H1 (cell line): Measurements from ENCODE around the gene SMIM15. TPM values are rescaled to one million over a fixed set of nuclear protein-coding genes. Genes with fewer than 3 reads are reported as not detected.

ENCODE experiments used
- CTCF ChIA-PET: fragments of 300-600 bp; sonication (Branson Sonifier 250); formaldehyde crosslinking; loops from one replicate; lab custom pipeline; 2021; ENCODE audit not compliant: partially characterized antibody; lab: Charles Lee
- POLR2A ChIA-PET: fragments of 300-600 bp; sonication (Branson Sonifier 250); formaldehyde crosslinking; loops from one replicate; lab custom pipeline; 2021; ENCODE audit warnings: inconsistent platforms; ENCODE audit not compliant: partially characterized antibody; lab: Charles Lee
- DNase-seq, 2 experiments: peaks; one replicate each; pipeline versions ENCODE4 v3.0.0 to v3.0.0-alpha.2; 2010 to 2022; ENCODE audit warnings: low spot score in 2 of 2, low read depth in 1 of 2, mixed read lengths in 1 of 2
- FAIRE-seq: peaks from 2 replicates; lab custom pipeline; 2011; peaks lifted over from hg19 to GRCh38; lab: Jason Lieb, UNC
- H2AFZ ChIP-seq: 2 replicates; pipeline ENCODE4 v1.8.1; 2012; ENCODE audit warnings: low read length, inconsistent platforms
- H2AK5ac ChIP-seq: 2 replicates; pipeline ENCODE4 v1.6.1; 2013; ENCODE audit warnings: low read depth, low read length
- H2BK120ac ChIP-seq: replicated peaks from 2 replicates; pipeline ENCODE3; 2013; ENCODE audit warnings: low read depth, low read length, inconsistent platforms
- H2BK12ac ChIP-seq: 2 replicates; pipeline ENCODE4 v1.6.1; 2013; ENCODE audit warnings: low read depth, low read length
- H2BK15ac ChIP-seq: 2 replicates; pipeline ENCODE4 v1.6.1; 2013; ENCODE audit warnings: low read length
- H2BK20ac ChIP-seq: 2 replicates; pipeline ENCODE4 v1.6.1; 2013; ENCODE audit warnings: low read length
- H2BK5ac ChIP-seq: 2 replicates; pipeline ENCODE4 v1.6.1; 2013; ENCODE audit warnings: low read depth, low read length
- H3K14ac ChIP-seq: 2 replicates; pipeline ENCODE4 v1.6.1; 2013; ENCODE audit warnings: inconsistent platforms; ENCODE audit not compliant: insufficient read length
- H3K18ac ChIP-seq: 2 replicates; pipeline ENCODE4 v1.6.1; 2013; ENCODE audit warnings: low read length; ENCODE audit errors: extremely low read depth
- H3K23ac ChIP-seq: 2 replicates; pipeline ENCODE4 v1.6.1; 2013; ENCODE audit warnings: inconsistent platforms; ENCODE audit not compliant: insufficient read length
- H3K23me2 ChIP-seq: 2 replicates; pipeline ENCODE4 v1.6.1; 2013; ENCODE audit warnings: low read depth, low read length
- H3K27ac ChIP-seq: 2 replicates; pipeline ENCODE4 v1.6.1; 2011; ENCODE audit warnings: low read depth, low read length, inconsistent platforms
- H3K27me3 ChIP-seq, 4 experiments: replicated peaks in 1 of 4; 1 replicate in 1 of 4; 2 replicates in 3 of 4; pipeline versions ENCODE4 v1.6.1 to v1.8.1; 2011 to 2013; ENCODE audit warnings: low read length in 3 of 4, mild to moderate bottlenecking in 3 of 4, inconsistent platforms in 2 of 4, mixed read lengths in 2 of 4, moderate library complexity in 1 of 4; ENCODE audit not compliant: control insufficient read depth in 3 of 4, insufficient read depth in 3 of 4; ENCODE audit errors: extremely low read depth in 1 of 4
- H3K36me3 ChIP-seq, 4 experiments: 2 replicates each; pipeline versions ENCODE4 v1.6.1 to v1.8.1; 2011 to 2013; ENCODE audit warnings: mild to moderate bottlenecking in 4 of 4, low read length in 3 of 4, moderate library complexity in 2 of 4, control low read depth in 1 of 4, inconsistent platforms in 1 of 4; ENCODE audit not compliant: insufficient read depth in 4 of 4, control insufficient read depth in 2 of 4
- H3K4ac ChIP-seq: replicated peaks from 2 replicates; pipeline ENCODE3; 2013; ENCODE audit warnings: low read length, low read depth, mixed read lengths, inconsistent platforms; ENCODE audit not compliant: insufficient read length
- H3K4me1 ChIP-seq, 4 experiments: replicated peaks in 1 of 4; 1 replicate in 1 of 4; 2 replicates in 3 of 4; pipeline versions ENCODE4 v1.6.1 to v1.8.1; 2011 to 2013; ENCODE audit warnings: low read length in 3 of 4, inconsistent platforms in 2 of 4, mixed read lengths in 1 of 4; ENCODE audit not compliant: insufficient read depth in 4 of 4, control insufficient read depth in 3 of 4
- H3K4me2 ChIP-seq, 2 experiments: 2 replicates each; pipeline versions ENCODE4 v1.6.1 to v1.8.1; 2011 to 2013; ENCODE audit warnings: low read depth in 2 of 2, low read length in 2 of 2, control low read depth in 1 of 2, inconsistent platforms in 1 of 2, mild to moderate bottlenecking in 1 of 2; ENCODE audit not compliant: insufficient read depth in 1 of 2
- H3K4me3 ChIP-seq, 4 experiments: fragments of 200-600, 300-600 bp in 1 of 4; sonication (generic), shearing (Covaris generic), sonication (Bioruptor Twin) in 1 of 4; 2 replicates each; pipeline versions ENCODE4 v1.5.1 to v1.8.1; 2011 to 2016; ENCODE audit warnings: low read length in 4 of 4, low read depth in 3 of 4, control low read depth in 2 of 4, inconsistent platforms in 2 of 4, mild to moderate bottlenecking in 2 of 4, mixed read lengths in 1 of 4, moderate library complexity in 1 of 4; ENCODE audit not compliant: insufficient read depth in 2 of 4; ENCODE audit errors: extremely low read depth in 1 of 4
- H3K56ac ChIP-seq: replicated peaks from 2 replicates; pipeline ENCODE3; 2013; ENCODE audit warnings: low read depth, mild to moderate bottlenecking, mixed read lengths, low read length, inconsistent platforms; ENCODE audit not compliant: insufficient read length
- H3K79me1 ChIP-seq: 2 replicates; pipeline ENCODE4 v1.6.1; 2013; ENCODE audit warnings: low read depth, low read length, control low read depth
- H3K79me2 ChIP-seq, 2 experiments: 2 replicates each; pipeline versions ENCODE4 v1.6.1 to v1.8.1; 2012 to 2013; ENCODE audit warnings: low read length in 2 of 2, mild to moderate bottlenecking in 2 of 2, inconsistent platforms in 1 of 2; ENCODE audit not compliant: insufficient read depth in 2 of 2, control insufficient read depth in 1 of 2
- H3K9ac ChIP-seq, 4 experiments: replicated peaks in 1 of 4; 1 replicate in 1 of 4; 2 replicates in 3 of 4; pipeline versions ENCODE4 v1.6.1 to v1.8.1; 2011 to 2013; ENCODE audit warnings: low read depth in 3 of 4, low read length in 3 of 4, control low read depth in 2 of 4, mild to moderate bottlenecking in 2 of 4, moderate library complexity in 2 of 4, inconsistent platforms in 1 of 4; ENCODE audit errors: extremely low read depth in 1 of 4
- H3K9me3 ChIP-seq, 2 experiments: 2 replicates each; pipeline versions ENCODE4 v1.6.1 to v1.8.1; 2012 to 2013; ENCODE audit warnings: mild to moderate bottlenecking in 2 of 2, moderate library complexity in 2 of 2, control low read depth in 1 of 2, inconsistent platforms in 1 of 2, low read depth in 1 of 2, low read length in 1 of 2, mixed read lengths in 1 of 2; ENCODE audit not compliant: insufficient read depth in 2 of 2
- H4K20me1 ChIP-seq, 2 experiments: replicated peaks in 1 of 2; 2 replicates each; pipeline versions ENCODE3 to v1.8.1; 2011 to 2013; ENCODE audit warnings: inconsistent platforms in 2 of 2, low read length in 2 of 2, mild to moderate bottlenecking in 1 of 2; ENCODE audit not compliant: insufficient read depth in 2 of 2, control insufficient read depth in 1 of 2
- H4K5ac ChIP-seq: 2 replicates; pipeline ENCODE4 v1.6.1; 2013; ENCODE audit warnings: low read length, low read depth, mixed read lengths, inconsistent platforms; ENCODE audit not compliant: insufficient read length
- H4K8ac ChIP-seq: 2 replicates; pipeline ENCODE4 v1.8.0; 2013; ENCODE audit warnings: mild to moderate bottlenecking, moderate library complexity, low read length, inconsistent platforms; ENCODE audit not compliant: insufficient read depth; ENCODE audit errors: extremely low read depth
- H4K91ac ChIP-seq: replicated peaks from 2 replicates; pipeline ENCODE3; 2013; ENCODE audit warnings: low read length, mixed read lengths, inconsistent platforms; ENCODE audit not compliant: insufficient read length
- BCL11A ChIP-seq, 2 experiments: IDR thresholded peaks; one replicate each; pipeline ENCODE4 v1.6.1; 2011; ENCODE audit warnings: low read depth in 2 of 2, low read length in 2 of 2, mild to moderate bottlenecking in 2 of 2
- PHF8 ChIP-seq: fragments of 200-600 bp; sonication (generic); conservative IDR thresholded peaks from 2 replicates; pipeline ENCODE4 v1.7.1; 2012; ENCODE audit warnings: low read depth, mild to moderate bottlenecking, inconsistent platforms, low read length, moderate library complexity
- POLR2A ChIP-seq, 2 experiments: IDR thresholded peaks; 1 replicate in 1 of 2; 2 replicates in 1 of 2; pipeline ENCODE4 v1.6.1; 2011; ENCODE audit warnings: low read depth in 2 of 2, low read length in 2 of 2, mild to moderate bottlenecking in 2 of 2; ENCODE audit errors: control extremely low read depth in 1 of 2
- POU5F1 ChIP-seq: IDR thresholded peaks from 2 replicates; pipeline ENCODE4 v1.6.1; 2011; ENCODE audit warnings: low read depth, mild to moderate bottlenecking, low read length, moderate library complexity
- SAP30 ChIP-seq: fragments of 300-600 bp; sonication (generic); IDR thresholded peaks from 2 replicates; pipeline ENCODE4 v1.7.1; 2012; ENCODE audit warnings: low read length, moderate library complexity, mild to moderate bottlenecking, inconsistent platforms; ENCODE audit not compliant: insufficient read depth, insufficient replicate concordance
- SIX5 ChIP-seq: IDR thresholded peaks from 2 replicates; pipeline ENCODE4 v1.6.1; 2011; ENCODE audit warnings: mild to moderate bottlenecking, low read depth, low read length
- SRF ChIP-seq: IDR thresholded peaks from 2 replicates; pipeline ENCODE4 v1.6.1; 2011; ENCODE audit warnings: mild to moderate bottlenecking, low read depth, low read length, moderate library complexity
- WGBS, 2 experiments: shearing (Covaris generic) in 1 of 2; methylation state at CpG; one replicate each; pipeline versions ENCODE4 v1.1.6 to v1.1.7; 2013 to 2015; ENCODE audit warnings: low lambda C conversion rate in 2 of 2, mixed read lengths in 2 of 2, inconsistent platforms in 1 of 2, low coverage in 1 of 2, missing lambda C conversion rate in 1 of 2; ENCODE audit not compliant: insufficient replicate concordance in 2 of 2, insufficient coverage in 1 of 2, insufficient read length in 1 of 2; ENCODE audit errors: extremely low coverage in 1 of 2, missing lambda C conversion rate in 1 of 2; 5-methylcytosine and 5-hydroxymethylcytosine counted together
- polyA plus RNA-seq, 7 experiments: library from polyadenylated mRNA; depleted of rRNA in 3 of 7; stranded (reverse) in 5 of 7; unstranded in 2 of 7; fragments of >200 nt in 5 of 7; fragments of 200-250 nt in 2 of 7; gene quantifications; 1 replicate in 5 of 7; 2 replicates in 1 of 7; 4 replicates in 1 of 7; pipeline versions ENCODE4 v1.2.1 to v1.2.3, GENCODE V29; 2011 to 2013; ENCODE audit warnings: missing spikeins in 2 of 7, mixed read lengths in 2 of 7
- total RNA-seq: library from RNA; stranded (reverse); fragmentation: NEBNext Ultra II Directional; extraction: Animal tissue kit (Norgen Biotek cat#: 25700); gene quantifications from 2 replicates; pipeline ENCODE4 v1.2.1, GENCODE V29; 2021

The SMIM15 gene
- total and polyA plus RNA-seq, 2 of the 8 experiments (the other 6 are each of a cell fraction or from before 2014, with no cell fraction given) = 17.6 to 53.1 TPM

DNA sequence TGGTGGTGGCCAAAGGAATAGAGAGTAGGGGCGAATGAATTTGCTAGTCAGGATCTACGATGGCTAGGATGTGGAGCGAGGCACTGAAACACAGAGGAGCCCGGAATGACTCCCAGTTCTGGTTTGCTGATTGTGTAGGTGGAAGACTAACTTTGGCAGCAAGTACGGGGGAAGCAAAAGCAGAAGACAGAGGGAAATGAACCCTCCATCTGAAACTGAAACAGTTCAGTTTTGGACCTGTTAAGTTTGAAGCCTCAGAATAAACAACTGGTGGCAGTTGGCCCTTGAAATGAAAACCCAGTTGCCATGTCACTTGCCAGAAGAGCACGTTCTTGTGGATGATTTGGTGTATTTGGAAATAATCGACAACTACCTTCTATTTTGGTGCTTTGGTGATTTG lies 15.4 kb upstream of the SMIM15 start:
- Histone ChIP-seq H4K91ac (no peak overlapping the region), H4K20me1 (no peaks in the 10 kb centered on the region), H2AFZ (no peak overlapping the region), H3K14ac (no peak overlapping the region), H2BK20ac (no peak overlapping the region), H3K36me3 (no peaks in the 10 kb centered on the region), H3K9me3 (no peaks in the 10 kb centered on the region), H3K4me2 (no peak overlapping the region), H2BK12ac (no peak overlapping the region), H4K5ac (no peak overlapping the region), H3K27ac (no peak overlapping the region), H4K8ac (no peak overlapping the region), H3K4me3 (no peak overlapping the region), H3K4ac (no peak overlapping the region), H3K79me1 (no peaks in the 10 kb centered on the region), H2BK120ac (no peak overlapping the region), H3K9ac (no peak overlapping the region), H3K23me2 (no peaks in the 10 kb centered on the region), H2BK15ac (no peak overlapping the region), H3K56ac (no peak overlapping the region), H3K79me2 (no peaks in the 10 kb centered on the region), H2BK5ac (no peak overlapping the region), H3K27me3 (no peaks in the 10 kb centered on the region), H2AK5ac (no peak overlapping the region), H3K18ac (no peak overlapping the region), H3K23ac (no peak overlapping the region), H3K4me1 (no peaks in the 10 kb centered on the region)
- ChIA-PET CTCF (interaction anchor here (1.2 to 1.6 kb wide), 2 partner anchors 123 to 180 kb away, joined by 4 read pairs; no protein-coding TSS in a partner anchor), POLR2A (no interaction called here)
- WGBS, 2 experiments = 82% methylated on average over 7 of the region's 7 CpGs; no CpG with 5 or more reads in 1 of the 2 experiments
- no peak for TF ChIP-seq BCL11A (IDR thresholded peaks at IDR 0.05; ENCODE audit: low read depth in 2 of 2, low read length in 2 of 2)
- TF ChIP-seq POLR2A (IDR thresholded peaks at IDR 0.05; ENCODE audit: control extremely low read depth in 1 of 2, low read depth in 2 of 2, low read length in 2 of 2) = no peak
- no peak for TF ChIP-seq POU5F1
- no peak for TF ChIP-seq SRF
- no peak for TF ChIP-seq PHF8
- no peak for TF ChIP-seq SIX5
- TF ChIP-seq SAP30 = no peak
- no peak for DNase-seq
- FAIRE-seq = no peak
